Ovary (tissue), 9 donors: Measurements from ENCODE around the gene ARNT2. TPM values are rescaled to one million over a fixed set of nuclear protein-coding genes. Genes with fewer than 3 reads are reported as not detected.

Experiments used
- DNase-seq, 5 donors: peaks; one replicate each; pipeline ENCODE4 v3.0.0-alpha.2; 2019 to 2020
- H3K27ac ChIP-seq, 2 donors: fragments of 200-600 bp; one replicate each; pipeline versions ENCODE4 v1.5.1 to v1.8.0; 2019 to 2022
- H3K27me3 ChIP-seq: fragments of 200-600 bp; one replicate; pipeline ENCODE4 v1.8.0; 2022
- H3K36me3 ChIP-seq: fragments of 200-600 bp; sonication (generic); one replicate; pipeline ENCODE4 v1.5.1; 2019
- H3K4me1 ChIP-seq: one replicate; pipeline ENCODE4 v1.8.1; 2013; ENCODE audit warnings: mild to moderate bottlenecking, moderate library complexity; ENCODE audit not compliant: insufficient read depth
- H3K4me3 ChIP-seq: fragments of 200-600 bp; sonication (generic); one replicate; pipeline ENCODE4 v1.5.1; 2017
- H3K9me3 ChIP-seq, 2 donors: fragments of 200-600 bp in 1 of 2; sonication (generic) in 1 of 2; one replicate each; pipeline versions ENCODE4 v1.5.1 to v1.8.1; 2013 to 2019; ENCODE audit warnings: mild to moderate bottlenecking in 1 of 2, moderate library complexity in 1 of 2
- CTCF ChIP-seq, 3 donors: fragments of 450-650 bp in 2 of 3; fragments of 200-600 bp in 1 of 3; IDR thresholded peaks; one replicate each; pipeline versions ENCODE4 v1.5.1 to v1.8.0; 2016 to 2022; ENCODE audit warnings: antibody characterized with exemption in 3 of 3, mild to moderate bottlenecking in 1 of 3
- EP300 ChIP-seq: sonication (generic); formaldehyde crosslinking; IDR thresholded peaks from one replicate; pipeline ENCODE4 v1.6.1; 2017; ENCODE audit warnings: antibody characterized with exemption
- POLR2A ChIP-seq: fragments of 450-650 bp; IDR thresholded peaks from one replicate; pipeline ENCODE4 v1.6.1; 2017; ENCODE audit warnings: antibody characterized with exemption, mild to moderate bottlenecking, moderate library complexity
- WGBS, 3 donors: extraction: QIAGEN DNeasy Blood & Tissue Kit in 1 of 3; methylation state at CpG; one replicate each; pipeline versions ENCODE4 v1.1.5 to v1.1.7; 2013 to 2017; 5-methylcytosine and 5-hydroxymethylcytosine counted together
- intact Hi-C, 4 donors: fragments of 100-400 bp; cut with DNase I; formaldehyde crosslinking; loops; one replicate each; pipeline versions ENCODE4 v1.11.0 to v1.15.1; 2022 to 2023
- polyA plus RNA-seq, 2 donors: library from polyadenylated mRNA; stranded (reverse); fragments of 200-250 nt in 1 of 2; fragments of 350-450 nt in 1 of 2; fragmentation: Illumina TruSeq in 1 of 2; extraction: RNeasy Lipid Tissue Mini Kit (QIAGEN cat#74804) in 1 of 2; gene quantifications; one replicate each; pipeline ENCODE4 v1.2.3, GENCODE V29; 2013 to 2014
- total RNA-seq, 7 donors: library from RNA; depleted of rRNA in 2 of 7; stranded (reverse); fragments of >200 nt in 2 of 7; fragmentation: NEBNext Ultra II Directional in 3 of 7; extraction: Animal tissue kit (Norgen Biotek cat#: 25700) in 3 of 7; gene quantifications; one replicate each; pipeline versions ENCODE4 v1.1.0 to v1.2.4, GENCODE V29; 2016 to 2023
- donor health status: DM: no; HTN: no; CAD: no; lungs with moderate emphysema.
- donor health status: DM: no; HTN: no; CAD: no.
- donor health status: Bipolar disorder and iron deficiency.
- donor health status: DM: yes; HTN: yes; CAD: no.
- donor health status: DM: no; HTN: no; CAD: no.
- donor health status: DM: yes; HTN: yes; CAD: no.

ARNT2 gene
- total and polyA plus RNA-seq, 9 donors, result 11.0 to 20.5 (median 16.2) TPM

GRCh38 chr15:80561500-80561899 is 157.3 kb downstream of the ARNT2 start:
- no peaks in the 10 kb centered on the region for H3K9me3 ChIP-seq
- WGBS, 3 donors, result 63 to 71% (median 69%) methylated on average over 1 of the region's 1 CpG
- peaks cover 2% of the 10 kb centered on the region for H3K4me1 ChIP-seq
- no peak for DNase-seq
- no peaks in the 10 kb centered on the region for H3K36me3 ChIP-seq
- TF ChIP-seq POLR2A (no peak), EP300 (no peak), CTCF (IDR thresholded peaks at IDR 0.05) (no peak)
- intact Hi-C loops, result loop anchor here in 2 of 4 donors (10.0 kb wide), 3 partner anchors 107 to 413 kb away; partner anchors contain the start of gene CEMIP (in 1 of the 2)
- H3K27ac ChIP-seq, result no peak overlapping the region
- no peaks in the 10 kb centered on the region for H3K27me3 ChIP-seq
- H3K4me3 ChIP-seq, result no peak overlapping the region

- intact Hi-C loops, result loop anchor here in 2 of 4 donors (10.0 kb wide), 3 partner anchors 107 to 413 kb away; partner anchors contain the start of gene CEMIP (in 1 of the 2)
- H3K27ac ChIP-seq, result no peak overlapping the region
- 92 to 96% (median 93%) methylated on average over 4 of the region's 4 CpGs for WGBS, 3 donors
- no peaks in the 10 kb centered on the region for H3K36me3 ChIP-seq
- H3K4me1 ChIP-seq, result peaks cover 2% of the 10 kb centered on the region
- H3K9me3 ChIP-seq, result no peaks in the 10 kb centered on the region
- DNase-seq, result no peak
- TF ChIP-seq EP300 (no peak), POLR2A (no peak), CTCF (IDR thresholded peaks at IDR 0.05) (no peak)
- H3K27me3 ChIP-seq, result no peaks in the 10 kb centered on the region
- H3K4me3 ChIP-seq, result no peak overlapping the region
Measured at GRCh38 chr15:80562033-80562432, 157.9 kb downstream of the ARNT2 start.

GRCh38 chr15:80562846-80563245 is 158.7 kb downstream of the ARNT2 start:
- 90 to 95% (median 92%) methylated on average over 11 of the region's 11 CpGs for WGBS, 3 donors
- no peak overlapping the region for H3K27ac ChIP-seq
- intact Hi-C loops, result loop anchor here in 2 of 4 donors (10.0 kb wide), 3 partner anchors 108 to 412 kb away; partner anchors contain the start of gene CEMIP (in 1 of the 2)
- no peak overlapping the region for H3K4me3 ChIP-seq
- TF ChIP-seq POLR2A (no peak), EP300 (no peak), CTCF (IDR thresholded peaks at IDR 0.05) (no peak)
- H3K27me3 ChIP-seq, result no peaks in the 10 kb centered on the region
- no peak for DNase-seq
- no peaks in the 10 kb centered on the region for H3K9me3 ChIP-seq
- no peaks in the 10 kb centered on the region for H3K36me3 ChIP-seq
- H3K4me1 ChIP-seq, result peaks cover 2% of the 10 kb centered on the region

- DNase-seq, result no peak
- Histone ChIP-seq H3K27ac (no peak overlapping the region), H3K27me3 (no peaks in the 10 kb centered on the region), H3K4me1 (peaks cover 2% of the 10 kb centered on the region), H3K4me3 (no peak overlapping the region), H3K36me3 (no peaks in the 10 kb centered on the region), H3K9me3 (no peaks in the 10 kb centered on the region)
- TF ChIP-seq POLR2A (no peak), EP300 (no peak), CTCF (IDR thresholded peaks at IDR 0.05) (no peak)
- intact Hi-C loops, result loop anchor here in 2 of 4 donors (10.0 kb wide), 3 partner anchors 109 to 411 kb away; partner anchors contain the start of gene CEMIP (in 1 of the 2)
- WGBS, 3 donors, result 50 to 67% (median 54%) methylated on average over 7 of the region's 7 CpGs
Measured at GRCh38 chr15:80563372-80563997, 159.3 kb downstream of the ARNT2 start.
